Heart left ventricle (tissue), 16 donors: ENCODE data around the gene C22orf39. TPM values are rescaled to one million over a fixed set of nuclear protein-coding genes. Genes with fewer than 3 reads are reported as not detected.
A peak's percentile ranks its signal among the peaks of the same experiment; 100 is the strongest.

Experiments used
- ATAC-seq, 4 donors: fragments of 200-7000 bp; cut with Tn5 transposase; one replicate each; pipeline ENCODE4 v1.9.1; 2020 to 2022; ENCODE audit warnings: moderate library complexity in 4 of 4, mild to moderate bottlenecking in 3 of 4, moderate number of reproducible peaks in 1 of 4
- DNase-seq, 5 donors: peaks; one replicate each; pipeline ENCODE4 v3.0.0-alpha.2; 2020
- H3K27ac ChIP-seq, 12 donors: fragments of 200-600 bp; sonication (generic) in 4 of 12; one replicate each; pipeline versions ENCODE4 v1.5.0 to v1.8.0; 2016 to 2022; ENCODE audit warnings: mild to moderate bottlenecking in 2 of 12
- H3K27me3 ChIP-seq, 9 donors: fragments of 200-600 bp; sonication (generic) in 2 of 9; one replicate each; pipeline versions ENCODE4 v1.5.1 to v1.8.0; 2016 to 2022; ENCODE audit warnings: mild to moderate bottlenecking in 3 of 9
- H3K36me3 ChIP-seq, 9 donors: fragments of 200-600 bp; sonication (generic) in 2 of 9; one replicate each; pipeline versions ENCODE4 v1.5.0 to v1.8.0; 2018 to 2022; ENCODE audit warnings: mild to moderate bottlenecking in 2 of 9
- H3K4me1 ChIP-seq, 12 donors: fragments of 200-600 bp; sonication (generic) in 4 of 12; one replicate each; pipeline versions ENCODE4 v1.5.0 to v1.8.0; 2016 to 2022; ENCODE audit warnings: mild to moderate bottlenecking in 3 of 12
- H3K4me3 ChIP-seq, 12 donors: fragments of 200-600 bp; sonication (generic) in 4 of 12; one replicate each; pipeline versions ENCODE4 v1.5.0 to v1.8.0; 2017 to 2022; ENCODE audit warnings: mild to moderate bottlenecking in 9 of 12, moderate library complexity in 4 of 12
- H3K9me3 ChIP-seq, 12 donors: fragments of 200-600 bp; sonication (generic) in 4 of 12; one replicate each; pipeline versions ENCODE4 v1.5.0 to v1.8.0; 2016 to 2022; ENCODE audit warnings: mild to moderate bottlenecking in 1 of 12
- CTCF ChIP-seq, 12 donors: fragments of 200-600 bp; sonication (generic) in 4 of 12; IDR thresholded peaks; one replicate each; pipeline versions ENCODE4 v1.5.0 to v1.8.0; 2018 to 2022; ENCODE audit warnings: antibody characterized with exemption in 12 of 12, mild to moderate bottlenecking in 5 of 12
- POLR2A ChIP-seq, 2 donors: fragments of 450-650 bp; IDR thresholded peaks; one replicate each; pipeline ENCODE4 v1.6.1; 2017; ENCODE audit warnings: antibody characterized with exemption in 2 of 2, mild to moderate bottlenecking in 2 of 2, moderate library complexity in 2 of 2
- WGBS, 4 donors: extraction: QIAGEN DNeasy Blood & Tissue Kit in 2 of 4; methylation state at CpG; one replicate each; pipeline versions ENCODE4 v1.1.5 to v1.1.7; 2013 to 2018; 5-methylcytosine and 5-hydroxymethylcytosine counted together
- intact Hi-C, 10 donors: fragments of 100-400 bp; cut with DNase I; formaldehyde crosslinking; loops; one replicate each; pipeline versions ENCODE4 v1.11.1 to v1.14.2; 2022
- polyA plus RNA-seq, 2 donors: library from polyadenylated mRNA; stranded (reverse); fragments of 200-250 nt; gene quantifications; one replicate each; pipeline ENCODE4 v1.2.3, GENCODE V29; 2013
- total RNA-seq, 9 donors: library from RNA; depleted of rRNA in 2 of 9; stranded (reverse); fragments of >200 nt in 2 of 9; fragmentation: NEBNext Ultra II Directional in 3 of 9; extraction: Animal tissue kit (Norgen Biotek cat#: 25700) in 3 of 9; gene quantifications; one replicate each; pipeline versions ENCODE4 v1.1.0 to v1.2.4, GENCODE V29; 2016 to 2023
- donor health status: ischemic (EF 13 %, LVEDD 7.1; RV severe dilation, severe dysfunction).
- donor health status: healthy with polysubstance abuse.
- donor health status: DM: no; HTN: yes; CAD: no.
- donor health status: DM: no; HTN: no; CAD: no.
- donor health status: ischemic (EF 25% LVEDD 6.9; RV normal size, moderate dysfunction).
- donor health status: ischemic (EF 25% LVEDD 5.7; RV mildly dilated, moderate dysfunction).
- donor health status: healthy.
- donor health status: DM: yes; HTN: yes; CAD: no.
- donor health status: ischemic (EF 35%, LVEDD 5.7; RV mildly dilated, moderate dysfunction).
- donor health status: nonischemic (EF 11% LVEDD 7.7; RV severe dilation, severe dysfunction).
- donor health status: DM: yes; HTN: yes; CAD: no.
- donor health status: PGD.
- donor health status: ischemic (EF 29% LVEDD 5.4; RV normal size, mild dysfunction).
- donor health status: nonischemic (EF 23%, LVEDD 6.1; RV moderate dilation, normal function).

The C22orf39 gene
- total and polyA plus RNA-seq, 11 donors: 39.1 to 115 (median 53.6) TPM

- H3K9me3 ChIP-seq: no peaks in the 10 kb centered on the region
- ATAC-seq (peak in 1 of 4 donors; percentile 64), DNase-seq (no peak)
- H3K4me1 ChIP-seq: no peaks in the 10 kb centered on the region
- no peaks in the 10 kb centered on the region for H3K27me3 ChIP-seq
- 65 to 75% (median 69%) methylated on average over 5 of the region's 5 CpGs for WGBS, 4 donors
- H3K27ac ChIP-seq: no peak overlapping the region
- peaks cover 0 to 6% (median 0%) of the 10 kb centered on the region in 9 donors for H3K36me3 ChIP-seq
- H3K4me3 ChIP-seq: no peak overlapping the region
- intact Hi-C loops: loop anchor here in 9 of 10 donors (1.0 to 10.0 kb wide), 6 partner anchors 132 to 219 kb away; partner anchors contain the start of gene SEPTIN5 (in 1 of the 9)
- TF ChIP-seq POLR2A (IDR thresholded peaks at IDR 0.05): no peak
- peak in 11 of 12 donors; percentile 5 to 57 (median 37) for TF ChIP-seq CTCF (IDR thresholded peaks at IDR 0.05)
These were observed 48.2 kb upstream of the C22orf39 start for GRCh38 chr22:19495562-19496323.

- Histone ChIP-seq H3K36me3 (peaks cover 0 to 6% (median 0%) of the 10 kb centered on the region in 9 donors), H3K4me3 (no peak overlapping the region), H3K27me3 (no peaks in the 10 kb centered on the region), H3K9me3 (no peaks in the 10 kb centered on the region), H3K27ac (no peak overlapping the region), H3K4me1 (no peaks in the 10 kb centered on the region)
- DNase-seq (no peak), ATAC-seq (no peak)
- no peak for TF ChIP-seq CTCF (IDR thresholded peaks at IDR 0.05)
- TF ChIP-seq POLR2A (IDR thresholded peaks at IDR 0.05): no peak
- intact Hi-C loops: loop anchor here in 4 of 10 donors (5.0 to 10.0 kb wide), 3 partner anchors 133 to 220 kb away; partner anchors contain the start of gene SEPTIN5 (in 1 of the 4)
- 93 to 95% (median 94%) methylated on average over 6 of the region's 6 CpGs for WGBS, 4 donors
These were observed 47.2 kb upstream of the C22orf39 start for GRCh38 chr22:19494676-19495173.

GRCh38 chr22:19494001-19494560, 46.6 kb upstream of the C22orf39 start:
- TF ChIP-seq POLR2A (IDR thresholded peaks at IDR 0.05) (no peak), CTCF (IDR thresholded peaks at IDR 0.05) (no peak)
- 96 to 99% (median 97%) methylated on average over 8 of the region's 8 CpGs for WGBS, 4 donors
- H3K4me1 ChIP-seq: peaks cover 0 to 3% (median 0%) of the 10 kb centered on the region in 12 donors
- no peak overlapping the region for H3K27ac ChIP-seq
- H3K9me3 ChIP-seq: no peaks in the 10 kb centered on the region
- intact Hi-C loops: loop anchor here in 1 of 10 donors (10.0 kb wide), 1 partner anchor 221 kb away; the partner anchor contains the start of gene SEPTIN5
- no peaks in the 10 kb centered on the region for H3K27me3 ChIP-seq
- ATAC-seq (no peak), DNase-seq (no peak)
- peaks cover 0 to 6% (median 0%) of the 10 kb centered on the region in 9 donors for H3K36me3 ChIP-seq
- H3K4me3 ChIP-seq: no peak overlapping the region
